Stimulated activated CD4-positive, alpha-beta T cell treated with anti-CD3 and anti-CD28 coated beads, Interleukin-4, amount 100 ng/mL, for 4 hours (primary cell): Measurements from ENCODE around the gene REV3L.
"Not testable (repeated sequence)": the region's sequence is repeated elsewhere in the genome, so short reads cannot be mapped to it uniquely, and the experiment has no call there.

ENCODE experiments used
- DNase-seq, 2 experiments: peaks; one replicate each; pipeline ENCODE4 v3.0.0-alpha.2; 2020

Gene REV3L

DNA sequence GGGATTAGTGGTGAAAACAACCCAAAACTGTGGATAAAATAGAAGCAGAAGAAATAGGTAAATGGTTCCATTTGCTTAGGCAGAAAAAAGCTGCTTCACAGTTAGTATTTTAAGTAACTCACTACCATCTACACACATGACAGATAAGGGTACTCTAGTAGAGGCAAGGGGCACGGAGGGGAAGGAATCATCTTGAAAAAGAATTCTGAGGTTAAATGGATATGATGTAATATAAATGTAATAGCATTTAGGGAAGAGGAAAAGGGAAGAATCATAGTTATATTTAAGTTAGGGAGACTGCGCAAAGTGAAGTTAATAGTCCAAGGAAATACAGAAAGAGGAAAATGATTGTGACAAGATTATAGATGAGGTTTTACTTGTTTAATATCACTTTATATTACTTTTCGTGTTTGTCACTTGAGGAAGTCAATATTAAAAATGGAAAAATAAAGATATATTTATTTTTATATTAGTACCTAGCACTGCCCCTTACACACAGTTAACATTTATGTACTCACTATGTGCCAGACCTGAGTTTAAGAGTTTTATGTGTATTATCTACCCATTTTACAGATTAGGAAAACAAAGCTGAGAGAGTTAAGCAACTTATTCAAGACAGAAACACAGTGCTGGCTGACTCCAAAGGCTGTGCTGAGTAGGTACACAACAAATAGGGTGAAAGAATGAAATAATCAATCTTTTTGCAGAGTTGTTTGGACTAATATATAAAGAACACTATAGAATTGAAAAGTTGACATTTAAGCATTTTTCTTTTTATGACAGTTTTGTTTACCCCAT lies 128.1 kb downstream of the REV3L start:
- DNase-seq, result no peak

DNA sequence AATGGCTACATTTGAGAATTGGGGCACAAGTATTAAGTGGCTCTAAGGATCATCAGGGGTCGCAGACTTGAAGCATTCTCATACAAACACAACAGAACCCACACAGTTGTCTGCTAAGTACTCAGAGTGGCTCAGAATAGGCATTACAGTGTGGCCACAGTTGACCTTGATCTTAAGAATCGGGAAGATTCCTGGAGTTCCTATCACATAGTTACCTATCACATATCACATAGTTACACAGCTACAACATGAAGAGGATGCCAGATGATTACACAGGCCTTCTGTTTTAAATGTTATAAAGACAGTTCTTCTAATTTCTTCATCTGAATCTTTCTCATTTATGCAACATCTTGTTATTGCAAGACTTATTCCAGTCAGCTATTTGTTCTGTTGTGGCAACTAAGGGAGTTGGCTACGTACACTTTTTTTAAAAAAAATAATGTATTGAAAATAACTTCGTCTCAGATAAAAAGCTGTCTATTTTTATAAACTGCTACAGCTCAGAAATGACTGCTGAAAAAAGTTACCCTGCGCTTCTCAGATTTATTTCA lies 129.0 kb downstream of the REV3L start:
- DNase-seq, result no peak

DNA sequence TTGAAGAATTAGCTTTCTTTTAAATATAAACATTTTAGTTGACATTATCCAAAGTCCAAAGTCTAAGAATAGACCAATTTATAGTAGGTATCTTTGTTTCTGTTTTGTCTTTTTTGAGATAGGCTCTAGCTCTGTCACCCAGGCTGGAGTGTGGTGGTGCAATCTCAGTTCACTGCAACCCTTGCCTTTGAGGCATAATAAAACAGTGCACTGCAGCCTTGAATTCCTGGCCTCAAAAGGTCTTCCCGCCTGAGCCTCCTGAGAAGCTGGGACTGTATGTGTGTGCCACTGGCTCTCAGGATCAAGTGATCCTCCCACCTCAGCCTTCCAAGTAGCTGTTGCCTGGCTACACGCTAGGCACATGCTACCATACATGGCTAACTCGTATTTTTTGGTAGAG lies 135.4 kb downstream of the REV3L start:
- no peak for DNase-seq

DNA sequence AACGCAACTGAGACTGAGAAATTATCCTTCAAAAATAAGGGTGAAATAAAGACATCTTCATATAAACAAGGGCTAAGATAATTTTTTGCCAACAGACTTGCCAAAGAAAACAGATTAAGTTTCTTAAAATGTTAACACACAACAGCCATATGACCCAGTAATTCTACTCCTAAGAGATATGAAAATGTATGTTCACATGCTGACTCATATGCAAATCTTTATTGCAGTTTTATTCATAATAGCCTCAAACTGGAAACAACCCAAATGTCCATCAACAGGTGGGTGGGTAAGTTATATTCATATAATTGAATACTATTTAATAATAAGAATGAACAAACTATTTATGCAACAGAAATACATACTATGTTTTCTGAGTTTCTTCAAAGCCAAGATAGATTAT lies 140.1 kb downstream of the REV3L start:
- DNase-seq, result no peak

DNA sequence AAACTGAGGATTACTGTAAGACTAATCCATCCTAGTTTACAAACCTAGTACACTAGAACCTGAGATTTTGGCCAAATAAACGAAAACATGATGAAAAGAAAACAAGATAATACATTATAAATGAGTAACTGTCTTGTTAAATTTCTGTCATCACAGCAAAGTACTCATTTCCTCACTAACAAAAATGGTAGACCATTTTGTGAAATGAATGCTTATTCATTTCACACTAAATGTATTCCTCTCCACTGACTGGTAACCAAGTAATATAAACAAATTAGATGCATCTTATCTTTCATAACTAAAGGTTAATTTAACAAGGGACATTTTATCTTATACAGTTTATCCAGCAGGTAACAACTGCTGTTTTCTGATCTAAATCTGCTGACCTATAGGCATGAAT lies 143.7 kb downstream of the REV3L start:
- DNase-seq, result no peak

DNA sequence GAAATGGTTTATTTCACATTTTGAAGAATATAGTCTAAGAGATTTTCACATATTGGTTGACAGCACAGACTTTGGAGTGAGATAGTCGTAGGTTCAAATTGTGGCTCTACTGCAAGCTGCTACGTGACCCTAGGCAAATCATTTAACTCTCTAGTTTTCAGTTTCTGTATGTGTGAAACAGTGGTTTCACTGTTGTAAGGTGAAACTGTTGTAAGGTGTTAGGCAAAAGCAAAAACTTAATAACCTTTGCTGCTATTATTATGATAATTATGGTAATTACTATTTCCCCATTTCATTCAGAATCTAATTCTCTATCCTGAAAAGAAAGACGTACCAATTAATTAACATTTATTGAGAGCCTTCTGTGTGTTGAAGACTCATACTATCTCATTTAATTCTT lies 144.2 kb downstream of the REV3L start:
- no peak for DNase-seq

DNA sequence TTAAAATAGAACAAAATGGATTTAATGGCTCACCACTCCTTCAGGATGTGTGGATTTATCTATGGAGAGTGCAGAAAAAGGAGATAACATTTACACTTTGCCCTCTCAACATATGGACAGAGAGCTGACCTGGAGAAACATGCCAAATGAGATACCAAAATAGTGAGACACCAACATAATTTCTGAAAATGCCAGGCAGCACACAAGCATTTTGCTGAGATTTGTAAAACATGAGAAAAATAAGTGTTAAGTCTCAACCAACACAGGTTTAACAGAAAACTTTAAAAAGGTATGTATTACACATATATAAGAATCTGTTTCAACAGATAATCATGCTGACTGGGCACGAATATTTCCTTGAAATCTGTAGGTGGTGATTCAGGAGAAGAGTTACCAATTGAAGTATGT lies 145.2 kb downstream of the REV3L start:
- DNase-seq, result no peak

DNA sequence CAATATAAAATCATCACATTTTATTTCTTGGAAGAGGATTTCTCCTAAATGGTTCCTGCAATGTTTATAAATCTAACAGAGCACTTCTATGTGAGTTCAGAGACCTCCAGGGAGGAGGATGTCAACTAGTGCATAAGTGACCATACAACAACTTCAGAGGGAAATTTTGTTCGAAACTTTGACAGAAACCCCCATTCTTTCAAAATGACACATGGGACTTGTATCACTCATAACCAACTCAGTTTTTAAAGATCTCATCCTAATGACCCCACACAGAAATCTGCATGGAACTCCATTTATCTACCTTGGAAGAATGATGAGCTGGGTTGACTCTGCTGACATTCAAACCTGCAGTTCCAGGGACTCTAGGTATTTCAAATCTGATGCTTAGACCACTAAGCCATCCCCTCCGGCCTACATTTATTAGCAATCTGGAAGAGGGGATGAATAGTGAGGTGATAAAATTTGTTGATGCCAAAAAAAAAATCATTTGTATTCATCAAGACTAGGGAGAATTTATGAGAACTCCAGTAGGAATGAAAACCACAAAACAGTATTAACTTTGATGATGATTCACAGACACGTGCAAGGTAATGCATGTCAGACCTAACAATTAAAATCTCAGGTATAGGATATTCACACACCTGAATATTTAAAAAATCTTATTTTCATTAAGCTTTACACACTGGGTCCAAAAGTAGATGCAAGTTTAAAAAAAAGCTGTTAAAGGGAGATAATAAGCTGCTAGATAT lies 153.0 kb downstream of the REV3L start:
- no peak for DNase-seq

DNA sequence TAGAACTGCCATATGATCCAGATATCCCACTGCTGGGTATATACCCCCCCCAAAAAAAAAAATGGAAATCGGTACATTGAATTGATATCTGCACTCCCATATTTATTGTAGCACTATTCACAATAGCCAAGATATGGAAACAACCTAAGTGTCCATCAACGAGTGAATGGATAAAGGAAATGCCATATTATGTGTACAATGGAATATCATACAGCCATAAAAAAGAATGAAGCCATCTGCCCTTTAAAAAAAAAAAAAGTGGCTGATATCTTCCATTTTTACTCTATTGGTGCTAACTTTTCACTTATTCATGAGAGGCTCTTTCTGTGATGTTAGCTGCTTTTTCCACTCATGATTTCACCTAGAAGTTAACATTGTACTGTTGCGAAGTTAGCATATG lies 156.5 kb downstream of the REV3L start:
- DNase-seq, result no peak

DNA sequence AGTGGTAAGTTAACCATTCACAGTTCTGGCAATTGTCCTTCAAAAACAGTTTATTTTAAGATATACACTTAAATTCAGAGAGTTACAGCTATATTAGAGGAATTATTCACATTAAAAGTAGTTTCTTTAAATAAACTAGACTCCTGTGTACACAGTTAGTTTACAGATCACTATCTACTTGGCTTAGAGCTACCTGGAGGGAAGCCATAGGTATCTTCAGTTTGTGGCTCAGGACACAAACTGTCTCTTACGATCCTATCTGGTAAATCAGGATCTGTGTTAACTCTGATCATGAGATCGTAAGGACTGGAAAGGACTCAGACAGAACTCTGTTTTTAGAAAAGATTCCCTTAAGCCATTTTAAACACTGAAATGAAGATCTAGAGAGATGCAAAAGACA lies 160.9 kb downstream of the REV3L start:
- DNase-seq, result no peak

DNA sequence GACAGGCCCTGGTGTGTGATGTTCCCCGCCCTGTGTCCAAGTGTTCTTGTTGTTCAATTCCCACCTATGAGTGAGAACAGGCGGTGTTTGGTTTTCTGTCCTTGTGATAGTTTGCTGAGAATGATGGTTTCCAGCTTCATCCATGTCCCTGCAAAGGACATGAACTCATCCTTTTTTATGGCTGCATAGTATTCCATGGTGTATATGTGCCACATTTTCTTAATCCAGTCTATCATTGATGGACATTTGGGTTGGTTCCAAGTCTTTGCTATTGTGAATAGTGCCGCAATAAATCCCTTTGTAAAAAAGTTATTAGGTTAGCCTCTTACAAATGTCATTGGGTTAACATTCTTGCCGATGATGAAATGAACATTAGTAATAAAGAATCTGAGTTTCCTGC lies 175.1 kb downstream of the REV3L start:
- DNase-seq, result not testable (repeated sequence)

DNA sequence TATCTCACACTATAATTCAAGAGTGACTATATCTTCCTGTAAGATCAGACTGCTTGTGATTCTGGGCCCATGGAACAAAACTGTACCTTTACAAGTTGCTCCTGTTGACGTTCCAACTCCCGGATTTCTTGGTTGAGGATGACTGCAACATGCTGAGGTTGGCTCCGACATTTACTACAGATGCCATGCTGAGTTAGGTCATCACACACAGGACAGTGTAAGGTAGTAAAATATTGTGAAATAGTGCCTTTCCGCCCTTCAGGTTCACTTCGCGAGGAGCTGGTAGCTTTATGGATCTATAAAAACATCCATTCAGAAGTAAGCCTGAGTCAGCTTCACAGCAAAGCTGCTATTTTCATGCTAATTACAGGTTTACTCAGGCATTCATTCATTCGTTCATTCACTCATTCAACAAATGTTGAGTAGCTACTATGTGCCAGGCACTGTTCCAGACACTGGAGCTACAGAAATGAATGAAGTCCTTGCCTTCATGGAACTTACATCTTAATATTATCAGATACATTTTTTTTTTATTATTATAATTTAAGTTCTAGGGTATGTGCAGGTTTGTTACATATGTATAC lies 175.7 kb downstream of the REV3L start:
- no peak for DNase-seq

DNA sequence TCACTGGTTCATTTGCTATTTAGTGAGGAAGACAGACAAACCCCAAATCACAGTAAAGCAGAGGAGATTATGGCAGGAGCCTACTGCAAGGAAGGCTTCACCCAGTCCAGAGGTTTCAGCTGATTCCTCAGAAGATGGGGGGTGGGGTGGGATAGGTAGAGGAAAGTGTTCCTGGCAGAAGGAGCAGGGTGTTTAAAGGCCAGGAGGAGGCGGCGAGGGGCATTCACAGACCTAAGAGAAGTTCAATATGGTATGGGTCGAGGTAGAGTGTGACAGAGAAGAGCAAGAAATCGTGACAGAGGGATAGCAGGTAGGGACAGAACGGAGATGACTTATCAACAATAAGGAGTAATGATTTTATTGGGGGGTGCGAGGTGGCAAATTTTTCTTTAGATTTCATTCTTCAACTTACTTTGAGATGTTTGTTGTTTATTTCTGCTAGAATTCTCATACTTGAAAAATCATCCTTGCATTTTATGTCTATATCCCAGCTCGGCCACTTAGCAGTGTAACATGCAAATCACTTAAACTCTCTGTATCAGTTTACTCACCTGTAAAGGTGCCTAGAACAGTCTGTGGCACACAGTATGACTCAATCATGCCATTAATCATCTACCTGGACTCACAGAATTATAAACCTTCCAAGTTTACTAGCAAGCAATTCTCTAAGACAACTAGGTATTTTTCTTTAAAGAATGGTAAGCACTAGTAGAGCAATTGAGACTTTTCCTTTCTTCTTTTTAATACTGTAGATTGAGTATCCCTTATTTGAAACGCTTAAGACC lies 176.7 kb downstream of the REV3L start:
- DNase-seq, result no peak

DNA sequence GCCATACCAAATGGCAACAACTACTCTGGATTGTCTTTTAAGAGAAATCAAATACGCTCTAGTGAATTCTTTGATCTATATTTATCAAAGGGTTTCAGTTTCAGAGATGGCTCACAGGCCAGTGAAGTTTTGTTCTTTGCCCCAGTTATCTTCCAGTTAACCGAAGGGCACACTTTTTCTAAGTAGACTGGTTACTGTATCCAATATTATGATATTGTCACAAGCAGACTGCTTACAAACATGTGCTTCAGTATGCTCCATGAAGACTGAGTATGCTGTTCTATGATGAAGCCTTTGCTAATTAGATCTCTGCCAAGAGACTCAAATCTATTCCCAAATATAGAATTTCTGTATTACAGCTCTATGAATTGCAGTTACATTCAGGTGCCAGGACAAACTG lies 181.1 kb downstream of the REV3L start:
- no peak for DNase-seq

DNA sequence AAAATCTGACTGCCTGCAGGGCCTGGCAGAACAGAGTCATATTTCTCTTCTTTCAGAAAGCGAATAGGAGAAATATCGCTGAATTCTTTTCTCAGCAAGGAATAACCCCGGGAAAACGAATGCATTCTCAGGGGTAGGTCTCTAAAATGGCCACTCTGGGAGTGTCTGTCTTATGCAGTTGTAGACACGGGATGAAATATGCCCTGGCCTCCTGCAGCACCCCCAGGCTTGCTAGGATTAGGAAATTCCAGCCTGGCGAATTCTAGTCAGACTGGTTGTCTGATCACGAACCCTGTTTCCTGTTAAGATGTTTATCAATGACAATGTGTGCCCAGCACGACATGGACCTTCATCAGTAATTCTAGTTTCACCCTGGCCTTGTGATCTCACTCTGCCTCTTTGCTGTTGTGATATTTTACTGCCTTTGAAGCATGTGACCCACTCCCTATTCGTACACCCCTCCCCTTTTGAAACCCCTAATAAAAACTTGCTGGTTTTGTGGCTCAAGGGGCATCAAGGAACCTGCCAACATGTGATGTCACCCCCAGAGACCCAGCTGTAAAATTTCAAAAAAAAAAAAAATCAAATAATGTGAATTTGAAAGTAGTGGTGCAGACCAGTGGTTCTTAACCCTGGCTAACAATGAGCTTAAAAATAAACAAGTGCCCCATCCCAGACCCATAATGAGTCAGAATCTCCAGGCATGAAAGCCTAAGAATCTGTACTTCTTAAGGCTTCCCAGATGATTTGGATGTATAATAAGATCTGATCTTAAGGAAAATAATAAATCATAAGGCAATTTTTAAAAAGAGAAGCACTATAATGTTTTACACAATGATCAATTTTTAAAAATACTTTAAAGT lies 181.8 kb downstream of the REV3L start:
- DNase-seq, result not testable (repeated sequence)

DNA sequence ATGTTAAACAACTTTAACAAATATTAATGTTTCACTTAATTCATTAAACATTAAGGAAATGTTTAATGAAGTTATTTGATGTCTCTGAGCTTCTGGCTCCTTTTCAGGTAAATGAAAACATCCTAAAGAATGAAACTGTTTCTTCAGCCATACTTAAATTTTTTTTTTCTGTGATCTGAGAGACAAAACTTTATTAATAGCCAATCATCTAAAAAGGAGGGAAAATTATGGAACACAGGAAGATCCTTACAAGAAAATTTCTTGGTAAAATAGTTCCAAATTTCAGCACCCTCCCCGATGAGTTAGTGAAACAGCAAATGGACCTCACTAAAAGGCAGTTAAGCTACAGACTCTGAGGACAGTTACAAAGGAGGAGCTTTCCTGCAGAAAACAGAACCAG lies 185.2 kb downstream of the REV3L start:
- DNase-seq, result no peak

DNA sequence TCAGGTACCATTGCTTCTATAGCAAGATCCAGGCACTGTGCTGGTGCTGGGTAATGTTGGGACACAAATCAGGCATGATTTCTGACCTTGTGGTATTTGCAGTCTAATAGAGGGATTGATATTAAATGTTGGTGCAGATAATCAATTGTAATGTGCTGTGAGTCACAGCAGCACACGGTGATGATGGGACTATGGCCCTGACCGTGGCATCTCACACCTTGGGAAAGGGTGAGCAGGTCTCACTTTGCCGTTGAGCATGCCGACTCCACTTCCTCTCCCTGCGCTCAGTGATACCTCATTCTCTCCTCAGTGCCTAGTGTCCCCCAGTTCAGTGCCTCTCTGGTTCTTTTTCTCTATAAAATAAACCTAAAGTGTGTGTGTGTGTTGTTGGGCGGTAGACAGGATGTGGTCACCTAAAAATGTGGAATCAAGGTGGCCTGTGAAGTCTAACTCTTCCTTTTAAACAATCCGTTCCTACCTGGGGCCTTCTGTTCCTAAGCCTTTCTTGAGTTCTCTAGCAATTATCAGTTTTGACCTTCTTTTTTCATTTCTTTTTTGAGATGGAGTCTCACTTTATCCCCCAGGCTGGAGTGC lies 188.5 kb downstream of the REV3L start:
- no peak for DNase-seq

DNA sequence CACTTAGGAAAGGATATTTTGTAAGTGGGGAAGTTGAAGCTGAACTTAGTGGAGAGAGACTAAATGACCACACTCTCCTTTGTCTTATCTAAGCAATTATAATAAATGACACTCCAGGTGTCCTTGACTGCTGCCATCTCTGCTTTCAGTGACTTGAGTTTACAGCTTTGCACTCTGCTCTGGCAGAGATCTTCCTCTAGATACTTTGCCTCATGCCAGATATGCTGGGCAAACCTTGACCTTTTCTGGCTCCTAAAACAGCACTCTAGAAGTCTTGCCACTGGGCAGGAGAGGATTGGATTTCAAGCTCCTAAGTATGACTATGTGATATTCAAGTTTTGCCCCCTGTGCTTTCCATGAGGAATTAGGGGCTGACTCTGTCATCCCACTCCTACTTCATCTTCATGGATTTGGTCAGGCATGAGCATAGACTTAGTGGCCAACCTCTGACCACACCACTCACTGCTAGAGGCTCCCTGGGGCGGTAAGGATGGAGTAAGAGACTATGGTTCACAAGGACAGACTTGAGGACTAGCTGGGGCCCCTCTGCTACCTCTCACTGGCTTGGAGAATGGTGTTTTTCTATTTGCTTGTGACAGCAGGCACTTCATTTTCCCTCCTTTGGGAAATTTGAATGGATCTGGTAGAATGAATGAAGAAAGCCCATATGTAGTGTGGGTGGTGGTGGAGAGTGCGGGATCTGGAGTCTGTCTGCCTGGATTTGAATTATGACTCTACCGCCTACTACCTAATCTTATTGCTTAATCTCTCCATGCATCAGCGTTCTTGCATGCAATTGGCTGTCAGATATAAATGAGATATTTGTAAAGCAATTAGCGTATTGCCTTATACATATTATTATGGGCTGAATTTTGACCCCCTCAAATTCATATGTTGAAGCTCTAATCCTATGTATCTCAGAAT lies 191.4 kb downstream of the REV3L start:
- no peak for DNase-seq

DNA sequence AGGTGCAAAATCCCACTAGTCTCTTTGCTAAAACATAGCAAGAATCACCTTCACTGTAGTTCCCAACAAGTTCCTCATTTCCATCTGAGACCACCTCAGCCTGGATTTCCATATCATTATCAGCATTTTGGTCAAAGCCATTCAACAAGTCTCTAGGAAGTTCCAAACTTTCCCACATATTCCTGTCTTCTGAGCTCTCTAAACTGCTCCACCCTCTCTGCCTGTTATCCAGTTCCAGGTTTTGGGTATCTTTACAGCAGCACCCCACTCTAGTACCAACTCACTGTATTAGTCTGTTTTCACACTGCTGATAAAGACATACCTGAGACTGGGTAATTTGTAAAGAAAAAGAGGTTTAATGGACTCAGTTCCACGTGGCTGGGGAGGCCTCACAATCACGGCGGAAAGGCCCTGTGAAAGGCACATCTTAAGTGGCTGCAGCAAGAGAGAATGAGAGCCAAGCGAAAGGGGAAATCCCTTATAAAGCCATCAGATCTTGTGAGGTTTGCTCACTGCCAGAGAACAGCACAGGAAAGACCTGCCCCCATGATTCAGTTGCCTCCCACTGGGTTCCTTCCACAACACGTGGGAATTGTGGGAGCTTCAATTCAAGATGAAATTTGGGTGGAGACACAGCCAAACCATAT lies 192.2 kb downstream of the REV3L start:
- peak in 1 of 2 experiments; percentile 3 for DNase-seq

DNA sequence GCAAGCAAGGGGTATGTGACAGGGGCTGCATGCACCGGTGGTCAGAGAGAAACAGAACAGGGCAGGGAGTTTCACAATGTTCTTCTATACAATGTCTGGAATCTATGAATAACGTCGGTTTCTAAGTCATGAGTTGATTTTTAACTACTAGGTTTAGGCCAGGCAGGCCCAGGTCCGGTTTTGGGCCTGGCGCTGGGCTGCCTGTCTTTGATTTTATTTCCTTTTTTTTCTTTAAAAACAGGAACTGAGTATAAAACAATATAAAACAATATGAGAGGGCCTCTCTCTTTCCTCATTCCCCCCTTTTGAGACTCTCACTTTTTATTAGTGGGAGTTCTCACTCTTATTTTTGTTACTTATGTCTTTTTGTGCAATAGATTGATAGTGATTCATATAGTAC lies 198.7 kb downstream of the REV3L start:
- not testable (repeated sequence) for DNase-seq
